ENCODE data around the gene CDK11A.
"Not testable (repeated sequence)": the region's sequence is repeated elsewhere in the genome, so short reads cannot be mapped to it uniquely, and the experiment has no call there.

The CDK11A gene

DNA sequence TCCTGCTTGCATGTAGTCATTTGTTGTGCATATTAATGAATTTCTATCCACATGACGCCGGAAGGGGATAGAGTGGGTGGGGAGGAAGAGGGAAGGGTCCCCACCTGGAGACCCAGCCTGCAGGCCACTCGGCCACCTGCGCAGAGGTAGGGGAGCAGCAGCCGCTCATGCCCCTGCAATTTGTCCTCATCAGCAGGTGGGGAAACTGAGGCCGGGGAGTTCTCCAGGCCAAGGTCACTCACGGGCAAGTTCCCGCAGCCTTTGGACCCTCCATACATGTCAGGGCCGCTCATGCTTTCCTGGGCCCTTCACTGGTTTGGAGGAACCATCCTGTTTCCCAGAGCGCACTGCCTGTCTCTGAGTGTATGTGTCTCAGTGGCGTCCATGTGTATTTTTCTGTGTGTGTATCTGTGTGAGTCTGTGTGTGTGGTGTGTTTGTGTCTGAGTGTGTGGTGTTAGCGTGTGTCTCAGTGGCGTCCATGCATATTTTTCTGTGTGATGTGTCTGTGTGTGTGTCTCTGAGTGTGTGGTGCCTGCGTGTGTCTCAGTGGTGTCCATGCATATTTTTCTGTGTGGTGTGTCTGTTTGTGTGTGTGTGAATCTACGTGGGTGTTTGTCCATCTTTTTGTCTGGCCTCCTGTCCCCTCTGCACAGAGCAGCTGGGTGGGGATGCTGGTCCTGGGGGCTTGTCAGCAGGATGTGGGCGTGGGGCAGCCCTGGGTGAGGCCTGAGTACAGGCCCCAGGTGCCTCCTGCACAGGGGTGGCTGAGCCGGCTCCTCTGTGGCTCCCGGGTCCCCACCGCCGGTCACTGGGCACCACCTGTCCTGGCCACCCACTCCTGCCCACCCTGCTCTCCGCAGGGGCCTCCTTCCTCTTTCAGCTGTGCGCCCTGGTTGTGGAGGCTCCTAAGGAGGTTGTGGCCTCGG, 27.5 kb downstream of the CDK11A start:
- peak in 6 of 42 donors; percentile 0 to 16 (median 6) for DNase-seq
- intact Hi-C loops (cut with DNase I): not testable (repeated sequence)

DNA sequence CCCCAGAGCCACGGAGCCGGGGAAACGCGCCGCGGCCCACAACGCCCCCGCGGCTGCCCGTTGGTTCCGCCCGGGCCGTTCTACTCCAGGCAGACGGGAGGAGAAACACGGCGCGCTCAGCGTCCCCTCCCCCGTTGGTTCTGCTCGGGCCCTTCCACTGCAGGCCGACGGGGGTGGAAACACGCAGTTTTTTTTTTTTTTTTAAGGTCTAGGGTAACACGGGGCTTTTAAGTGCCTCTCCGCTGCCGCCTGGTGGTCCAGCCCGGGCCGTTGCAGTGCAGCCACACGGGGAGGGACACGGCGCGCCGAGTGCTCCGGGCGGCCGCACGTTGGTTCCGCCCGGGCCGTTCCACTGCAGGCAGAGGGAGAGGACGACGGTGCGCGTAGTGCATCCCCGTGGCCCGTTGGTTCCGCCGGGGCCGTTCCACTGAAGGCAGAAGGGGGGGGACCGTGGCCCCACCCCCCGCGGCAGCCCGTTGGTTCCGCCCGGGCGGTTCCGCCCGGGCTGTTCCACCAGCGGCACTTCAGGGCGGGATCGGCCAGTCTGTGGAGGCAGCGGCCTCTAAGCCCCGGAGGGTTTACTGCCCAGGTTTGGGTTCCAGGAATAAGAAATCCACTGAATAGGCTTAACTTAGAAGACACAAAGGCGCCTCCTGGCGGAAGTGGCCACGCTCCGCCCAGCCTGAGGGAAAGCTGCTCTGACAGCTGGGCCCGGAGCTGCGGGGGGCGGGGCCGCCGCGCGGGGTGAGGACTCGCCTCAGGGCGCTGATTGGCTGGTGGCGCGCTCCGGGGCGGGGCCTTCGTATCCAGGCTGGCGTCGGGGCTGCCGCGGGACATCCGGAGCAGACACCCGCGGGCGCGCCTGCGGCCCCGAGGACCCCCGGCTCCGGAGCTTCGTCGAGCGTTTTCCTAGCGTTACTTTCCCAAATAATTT, 31.2 kb downstream of the CDK11A start, which contains the start of gene SLC35E2B:
Gene SLC35E2B, minus strand, starts transcription at position 82 of the 934 bp plus-strand sequence. CDS start 16,096 bp downstream, outside the sequence.
- intact Hi-C loops (cut with DNase I): not testable (repeated sequence)

DNA sequence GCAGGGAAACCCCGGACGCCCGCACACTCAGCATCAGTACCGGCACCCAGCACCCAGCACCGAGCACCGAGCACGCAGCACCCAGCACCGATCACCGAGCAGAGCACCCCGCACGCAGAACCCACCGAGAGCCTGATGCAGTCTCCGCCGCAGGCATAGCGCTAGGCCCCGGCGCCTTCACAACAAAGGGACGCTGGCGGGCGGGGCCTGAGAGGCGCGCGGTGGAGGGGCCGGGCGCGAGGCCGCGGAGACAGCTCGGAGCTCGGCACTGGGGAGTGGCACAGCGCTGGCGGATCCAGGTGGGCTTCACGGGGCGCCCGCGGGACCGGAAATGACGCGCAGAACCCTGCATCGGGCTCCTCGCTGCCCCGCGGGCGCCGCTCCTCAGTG, 31.8 kb downstream of the CDK11A start:
- intact Hi-C loops (cut with DNase I): not testable (repeated sequence)
- DNase-seq: peak in 31 of 42 donors; percentile 22 to 91 (median 83)

More for the DNA sequence above, 31.2 kb downstream of the CDK11A start, which contains the start of gene SLC35E2B:
- peak; percentile 83 to 99 (median 97) for DNase-seq

DNA sequence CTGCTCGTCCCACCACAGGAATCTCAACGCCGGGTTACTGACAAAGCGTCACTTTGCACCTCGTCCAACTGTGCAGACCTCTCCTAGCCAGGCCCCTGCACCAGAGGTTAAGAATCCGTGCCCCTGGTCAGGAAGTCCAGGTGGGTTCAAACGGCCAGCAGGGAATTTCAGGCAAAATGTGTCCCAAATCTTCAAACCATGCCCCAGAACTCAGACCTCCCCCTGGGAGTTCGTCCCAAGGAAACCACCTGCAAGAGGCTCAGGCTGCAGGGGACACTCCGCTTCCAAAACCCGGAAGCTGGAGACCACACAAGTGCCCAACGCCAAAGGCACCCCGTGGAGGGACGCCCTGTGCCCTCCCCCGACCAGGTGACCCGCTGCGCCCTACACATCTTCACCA, 32.7 kb downstream of the CDK11A start:
- intact Hi-C loops (cut with DNase I): not testable (repeated sequence)
- DNase-seq: peak in 2 of 42 donors; percentile 2 to 4

DNA sequence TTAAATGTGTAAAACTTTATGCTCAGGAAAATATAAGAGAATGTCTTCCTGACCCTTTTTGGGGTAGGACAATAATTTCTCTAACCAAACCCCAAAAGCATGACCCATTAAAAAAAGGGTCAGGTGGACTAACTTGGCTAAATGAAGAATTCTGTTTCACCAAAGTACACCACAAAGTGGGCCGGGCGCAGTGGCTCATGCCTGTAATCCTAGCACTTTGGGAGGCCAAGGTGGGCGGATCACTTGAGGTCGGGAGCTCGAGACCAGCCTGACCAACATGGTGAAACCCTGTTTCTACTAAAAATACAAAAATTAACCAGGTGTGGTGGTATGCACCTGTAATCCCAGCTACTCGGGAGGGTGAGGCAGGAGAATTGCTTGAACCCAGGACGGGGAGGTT, 34.6 kb downstream of the CDK11A start:
- DNase-seq: peak in 7 of 42 donors; percentile 1 to 41 (median 5)
- intact Hi-C loops (cut with DNase I): not testable (repeated sequence)

DNA sequence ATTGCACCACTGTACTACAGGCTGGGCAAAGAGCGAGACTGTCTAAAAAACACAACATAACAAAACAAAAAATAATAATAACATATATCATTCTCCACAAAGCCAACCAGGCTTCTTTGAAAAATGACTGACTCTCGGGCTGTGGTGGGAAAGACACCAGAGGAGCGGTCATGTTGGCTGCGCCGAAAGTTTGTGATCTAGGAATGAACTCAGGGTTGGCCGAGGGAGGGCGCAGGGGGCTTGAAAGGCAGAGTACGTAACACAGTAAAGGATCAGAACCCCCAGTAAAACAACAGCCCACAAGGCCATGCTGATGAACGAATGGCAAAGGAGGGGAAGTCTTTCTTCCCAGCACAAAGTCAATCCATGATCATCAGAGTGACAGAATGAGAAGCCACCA, 36.3 kb downstream of the CDK11A start:
- DNase-seq: peak in 3 of 42 donors; percentile 2 to 17 (median 15)
- intact Hi-C loops (cut with DNase I): no loop called here

DNA sequence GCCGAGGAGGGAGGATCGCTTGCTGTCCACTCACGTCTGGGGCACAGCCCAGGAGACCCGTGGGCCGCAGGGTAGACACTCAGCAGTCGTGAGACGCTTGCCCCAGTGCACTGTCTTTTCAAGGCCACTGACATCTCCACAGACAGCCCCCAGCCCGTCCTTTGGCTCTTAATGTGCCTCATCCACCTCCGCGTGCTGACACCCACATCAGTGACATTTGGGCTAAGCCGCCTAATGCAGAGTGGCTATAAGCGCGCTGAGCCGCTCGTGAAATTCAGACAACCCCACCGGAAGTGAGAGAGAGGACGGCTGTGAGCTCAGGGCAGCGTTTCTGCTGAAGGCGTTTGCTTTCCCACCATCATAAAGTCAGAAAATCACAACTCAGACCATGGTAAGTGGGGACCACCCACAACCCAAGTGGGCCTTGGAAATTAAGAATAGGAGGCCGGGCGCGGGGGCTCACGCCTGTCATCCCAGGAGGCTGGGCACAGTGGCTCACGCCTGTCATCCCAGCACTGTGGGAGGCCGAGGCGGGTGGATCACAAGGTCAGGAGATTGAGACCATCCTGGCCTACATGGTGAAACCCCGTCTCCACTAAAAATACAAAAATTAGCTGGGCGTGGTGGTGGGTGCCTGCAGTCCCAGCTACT, 40.0 kb downstream of the CDK11A start:
- intact Hi-C loops (cut with DNase I): no loop called here
- peak in 1 of 42 donors; percentile 4 for DNase-seq

DNA sequence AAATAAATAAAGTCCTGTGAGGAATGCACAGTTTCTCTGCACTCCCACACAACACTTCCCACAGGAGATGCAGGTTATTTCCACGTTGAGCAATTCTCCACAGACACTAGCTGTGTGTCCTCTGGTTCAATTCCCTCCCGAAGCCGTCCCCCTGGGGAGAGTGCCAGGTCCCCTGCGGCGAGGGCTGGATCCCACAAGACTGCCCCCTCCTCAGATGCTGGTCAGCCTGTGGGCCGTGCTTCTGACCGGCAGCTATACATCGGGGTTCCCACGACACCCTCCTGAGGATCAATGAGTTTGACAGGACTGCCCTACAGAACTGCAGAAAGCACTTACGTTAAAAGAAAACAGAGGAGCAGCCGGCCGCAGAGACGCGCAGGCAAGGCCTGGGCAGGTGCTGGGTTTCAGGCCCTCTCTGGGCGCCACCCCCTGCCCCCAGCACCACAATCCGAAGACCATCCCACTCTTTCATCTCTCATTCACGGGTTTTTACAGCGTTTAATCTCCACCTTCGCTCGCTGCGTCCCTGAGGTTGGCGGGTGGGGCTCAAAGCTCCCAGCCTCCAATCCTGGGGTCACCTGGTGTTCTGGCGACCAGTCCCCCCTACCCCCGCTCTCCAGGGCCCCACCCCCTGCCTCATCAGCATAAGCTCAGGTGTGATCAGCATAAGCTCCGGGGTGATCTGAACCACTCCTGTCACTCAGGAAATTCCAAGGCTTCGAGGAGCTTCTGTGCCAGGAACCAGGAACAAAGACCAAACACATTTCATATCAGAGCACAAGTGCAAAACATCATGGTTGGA, 40.9 kb downstream of the CDK11A start:
- intact Hi-C loops (cut with DNase I): no loop called here
- DNase-seq: peak in 3 of 42 donors; percentile 6 to 16 (median 14)

DNA sequence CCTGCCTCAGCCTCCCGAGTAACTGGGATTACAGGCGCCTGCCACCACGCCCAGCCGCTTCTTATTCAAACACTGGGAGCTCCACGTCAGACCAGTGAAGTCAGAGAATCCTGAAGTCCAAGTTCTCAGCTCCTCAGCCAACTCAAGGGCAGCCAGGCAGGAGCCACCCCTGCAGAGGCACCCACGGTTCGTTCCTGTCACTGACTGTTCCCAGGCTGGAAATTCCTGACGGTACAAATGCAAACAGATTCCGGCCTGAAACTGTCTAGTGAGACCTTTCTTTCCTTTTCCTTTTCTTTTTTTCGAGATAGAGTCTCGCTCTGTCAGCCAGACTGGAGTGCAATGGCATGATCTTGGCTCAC, 43.3 kb downstream of the CDK11A start:
- DNase-seq: peak in 15 of 42 donors; percentile 3 to 60 (median 30)
- intact Hi-C loops (cut with DNase I): no loop called here

DNA sequence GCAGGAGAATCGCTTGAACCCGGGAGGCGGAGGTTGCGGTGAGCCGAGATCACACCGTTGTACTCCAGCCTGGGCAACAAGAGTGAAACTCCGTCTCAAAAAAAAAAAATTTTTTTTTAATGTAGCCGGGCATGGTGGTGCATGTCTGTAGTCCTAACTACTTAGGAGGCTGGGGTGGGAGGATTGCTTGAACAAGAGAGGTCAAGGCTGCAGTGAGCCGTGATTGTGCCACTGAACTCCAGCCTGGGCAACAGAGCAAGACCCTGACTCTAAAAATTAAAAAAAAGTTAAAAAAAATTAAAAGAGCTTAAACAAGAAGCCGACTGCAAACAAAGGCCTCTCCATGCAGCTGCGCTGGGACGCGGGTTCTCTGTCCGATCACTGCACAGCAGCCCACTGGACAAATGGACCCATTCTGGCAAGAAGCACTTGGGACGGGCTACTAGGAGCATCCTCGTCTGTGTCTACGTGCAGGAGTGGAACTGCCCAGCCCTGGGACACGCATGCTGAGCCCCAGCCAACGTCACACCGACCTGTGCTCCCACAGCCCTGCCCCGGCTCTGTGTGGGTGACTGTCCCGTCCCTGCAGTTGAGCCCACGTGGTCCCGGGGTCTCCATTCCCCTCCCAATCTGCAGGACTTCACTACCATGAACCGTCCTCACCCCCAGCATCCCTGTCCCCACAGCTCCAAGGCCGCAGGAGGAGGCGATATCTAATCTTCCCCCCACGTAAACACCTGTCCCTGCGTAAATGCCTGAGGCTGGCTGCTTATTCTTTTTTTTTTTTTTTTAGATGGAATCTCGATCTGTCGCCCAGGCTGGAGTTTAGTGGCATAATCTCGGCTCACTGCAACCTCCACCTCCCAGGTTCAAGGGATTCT, 43.9 kb downstream of the CDK11A start:
- DNase-seq: peak in 3 of 42 donors; percentile 1 to 28 (median 23)

DNA sequence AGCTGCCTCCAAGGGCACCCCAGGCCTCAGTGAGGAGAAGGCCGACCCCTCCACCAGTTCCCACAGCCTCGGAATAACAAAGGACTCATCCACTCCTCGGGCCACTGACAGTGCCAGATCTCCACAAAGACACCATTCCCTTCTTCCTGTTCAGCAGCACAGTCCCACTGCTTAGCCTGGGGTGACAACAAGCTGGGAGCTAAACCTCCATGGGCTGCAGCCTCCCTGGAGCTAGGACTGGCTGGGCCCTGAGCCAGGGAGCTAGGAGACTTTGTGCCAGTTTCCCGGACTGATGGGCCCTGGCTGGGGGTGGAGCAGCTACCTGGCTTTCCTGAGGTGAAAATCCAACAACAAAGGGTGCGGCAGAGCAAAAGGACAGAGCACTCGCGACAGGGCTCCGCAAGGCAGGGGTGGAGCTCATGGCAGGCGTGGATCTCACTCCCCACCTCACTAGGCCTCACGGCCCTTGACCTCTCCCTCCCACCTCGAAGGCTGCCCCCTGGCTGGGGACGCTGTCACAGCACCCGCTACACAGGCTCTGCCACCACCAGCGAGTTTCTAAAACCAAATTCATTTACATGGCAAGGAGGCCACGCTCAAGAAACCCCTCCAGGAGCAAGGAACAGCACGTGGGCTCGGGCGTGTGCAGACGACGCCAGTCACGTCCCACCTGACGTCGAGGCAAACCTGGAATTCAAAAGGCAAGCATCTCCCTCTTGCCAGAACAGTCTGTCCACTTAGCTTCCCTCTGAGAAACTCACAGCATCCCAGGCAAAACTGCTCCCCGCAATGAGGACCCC, 45.4 kb downstream of the CDK11A start:
- peak in 3 of 42 donors; percentile 5 to 32 (median 17) for DNase-seq
- intact Hi-C loops (cut with DNase I): no loop called here

More for the DNA sequence above, 43.9 kb downstream of the CDK11A start:
- intact Hi-C loops (cut with DNase I): no loop called here

DNA sequence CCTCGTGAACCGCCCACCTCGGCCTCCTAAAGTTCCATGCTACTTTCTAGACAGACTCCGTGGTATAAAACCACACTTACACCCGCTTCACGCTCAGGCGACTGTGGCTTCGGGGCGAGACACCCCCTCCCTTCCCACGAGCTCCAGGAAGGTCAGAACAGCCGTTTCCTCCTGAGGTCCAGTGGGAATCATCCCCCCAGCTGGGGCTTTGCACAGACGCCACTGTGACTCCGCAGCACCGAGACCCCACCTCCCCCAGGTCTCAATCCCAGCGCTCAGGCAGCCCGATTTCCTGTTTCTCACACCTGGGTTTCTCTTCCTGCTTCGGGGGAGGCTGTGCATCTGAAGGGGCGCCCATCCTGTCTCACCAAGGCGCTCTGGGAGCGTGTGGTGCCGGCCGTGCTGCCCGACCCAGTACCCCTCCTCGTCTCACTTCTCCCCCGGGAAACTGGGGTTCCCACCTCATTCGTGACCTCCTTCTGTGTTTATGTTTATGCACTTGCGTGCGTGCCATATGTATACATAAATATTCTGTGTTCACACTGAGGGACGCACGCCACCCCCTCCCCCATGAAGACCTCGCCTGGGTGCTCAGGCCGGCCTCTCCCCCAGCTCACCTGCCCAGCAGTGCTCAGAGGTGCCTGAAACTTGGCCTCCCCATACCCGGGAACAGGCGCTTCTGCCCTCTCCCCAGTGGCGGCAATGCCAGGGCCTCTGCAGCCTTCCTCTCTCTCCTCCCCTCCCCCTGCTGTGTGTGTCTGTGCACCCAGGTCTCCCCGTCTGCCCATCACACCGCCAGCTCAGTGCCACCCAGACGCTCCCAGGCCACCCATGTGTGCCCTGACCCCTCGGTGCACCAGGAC, 46.2 kb downstream of the CDK11A start:
- intact Hi-C loops (cut with DNase I): no loop called here
- DNase-seq: peak in 2 of 42 donors; percentile 12 to 23

DNA sequence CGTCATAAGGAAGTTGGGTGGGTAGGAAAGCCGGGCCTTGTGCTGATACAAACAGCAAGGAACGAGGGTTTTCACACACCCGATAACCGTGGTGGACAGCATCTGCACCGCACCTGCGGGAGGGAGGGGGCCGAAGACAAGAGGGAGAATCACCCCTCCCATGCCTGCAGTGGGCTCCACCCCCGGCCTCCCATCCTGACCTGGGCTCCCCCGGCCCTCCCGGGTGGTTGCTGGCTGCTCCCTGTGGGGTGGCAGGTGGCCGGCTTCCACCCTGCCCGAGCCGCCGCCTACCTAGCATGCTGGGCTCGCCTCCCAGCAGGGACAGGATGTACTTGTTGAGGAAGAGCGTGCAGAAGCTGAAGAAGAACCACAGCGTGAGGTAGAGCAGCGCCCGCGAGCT, 48.1 kb downstream of the CDK11A start:
- intact Hi-C loops (cut with DNase I): not testable (repeated sequence)
- peak in 1 of 42 donors; percentile 11 for DNase-seq

DNA sequence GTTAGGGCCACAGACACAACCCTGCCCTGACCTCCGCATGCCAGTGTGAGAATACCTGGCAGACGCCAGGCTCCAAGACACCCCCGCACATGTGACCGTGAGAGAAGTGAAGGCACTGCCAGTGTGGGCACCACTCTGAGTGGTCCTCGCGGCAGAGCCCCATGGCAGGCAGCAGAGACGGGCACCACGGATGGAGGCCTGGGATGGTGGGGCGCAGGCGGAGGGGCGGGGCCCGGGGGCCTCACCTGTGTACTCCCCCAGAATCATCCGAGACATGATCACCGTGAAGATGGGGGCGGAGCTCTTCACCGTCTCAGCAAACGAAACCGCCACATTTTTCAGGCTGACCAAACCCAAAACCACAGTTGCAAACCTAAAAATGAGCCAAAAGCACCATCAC, 48.9 kb downstream of the CDK11A start:
- DNase-seq; intact Hi-C loops (cut with DNase I): not testable (repeated sequence)

DNA sequence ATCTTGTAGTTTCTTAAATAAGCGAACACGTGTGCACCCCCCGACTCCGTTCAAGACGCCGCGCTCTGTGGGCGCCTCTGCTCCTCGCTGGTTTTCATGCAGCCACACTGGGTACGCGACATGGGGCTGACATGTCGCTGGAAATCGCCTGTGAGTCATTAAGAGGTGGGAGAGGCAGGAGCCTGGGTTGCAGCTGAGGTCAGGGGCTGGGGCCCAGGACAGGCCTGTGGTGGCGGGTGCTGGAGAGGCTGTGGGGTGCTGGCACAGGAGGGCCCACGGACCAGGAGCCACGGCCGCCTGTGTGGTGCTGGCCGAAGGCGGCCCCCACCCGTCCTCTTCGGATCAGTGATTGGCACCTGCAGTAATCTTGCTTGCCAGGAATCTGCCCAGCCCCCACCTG, 49.4 kb downstream of the CDK11A start:
- intact Hi-C loops (cut with DNase I): not testable (repeated sequence)
- peak in 21 of 42 donors; percentile 23 to 74 (median 41) for DNase-seq

All from head of caudate nucleus (tissue), 42 donors.